ENCODE data around the gene GNA14. TPM values are rescaled to one million over a fixed set of nuclear protein-coding genes. Genes with fewer than 3 reads are reported as not detected.

Gene GNA14
- total RNA-seq, 2 experiments from 2014 or later: 0.11 to 0.54 TPM

DNA sequence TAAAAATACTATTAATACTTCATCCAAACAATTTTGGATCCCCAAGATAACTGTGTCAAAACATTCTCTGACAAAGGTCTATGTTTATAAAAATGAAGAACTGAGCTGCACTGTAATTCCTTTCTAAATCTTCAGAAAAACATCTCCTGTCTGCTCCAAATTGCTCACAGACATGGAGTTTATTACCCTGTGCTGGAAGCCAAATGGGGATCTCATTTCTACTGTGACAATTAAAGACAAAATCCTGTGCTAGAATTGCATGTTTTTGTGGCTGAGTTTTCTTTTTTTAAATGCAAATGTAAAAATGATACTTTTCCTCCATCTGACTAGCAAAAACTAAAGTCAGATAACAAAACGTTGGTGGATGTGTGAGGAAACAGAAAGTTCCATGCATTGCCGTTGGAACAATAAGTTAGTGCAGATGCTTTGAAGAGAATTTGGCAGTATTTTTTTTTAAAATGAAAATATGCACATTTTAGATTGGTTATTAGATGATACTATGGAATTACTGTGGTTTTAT is 93.5 kb downstream of the GNA14 start:
- POLR2A ChIA-PET: no interaction called here
- Mint-ChIP-seq H3K36me3 (ENCODE audit: low read depth) (no peaks in the 10 kb centered on the region), H3K27me3 (peaks cover 4% of the 10 kb centered on the region), H3K27ac (no peak overlapping the region), H3K9me3 (ENCODE audit: low read depth) (no peaks in the 10 kb centered on the region), H3K4me3 (no peak overlapping the region), H3K4me1 (no peaks in the 10 kb centered on the region)
- intact Hi-C loops (cut with DNase I, micrococcal nuclease): no loop called here
- ATAC-seq (no peak), DNase-seq (no peak)
- CTCF ChIA-PET: interaction anchor here (0.7 kb wide), 1 partner anchor 1643 kb away, joined by 3 read pairs; no protein-coding TSS in a partner anchor

DNA sequence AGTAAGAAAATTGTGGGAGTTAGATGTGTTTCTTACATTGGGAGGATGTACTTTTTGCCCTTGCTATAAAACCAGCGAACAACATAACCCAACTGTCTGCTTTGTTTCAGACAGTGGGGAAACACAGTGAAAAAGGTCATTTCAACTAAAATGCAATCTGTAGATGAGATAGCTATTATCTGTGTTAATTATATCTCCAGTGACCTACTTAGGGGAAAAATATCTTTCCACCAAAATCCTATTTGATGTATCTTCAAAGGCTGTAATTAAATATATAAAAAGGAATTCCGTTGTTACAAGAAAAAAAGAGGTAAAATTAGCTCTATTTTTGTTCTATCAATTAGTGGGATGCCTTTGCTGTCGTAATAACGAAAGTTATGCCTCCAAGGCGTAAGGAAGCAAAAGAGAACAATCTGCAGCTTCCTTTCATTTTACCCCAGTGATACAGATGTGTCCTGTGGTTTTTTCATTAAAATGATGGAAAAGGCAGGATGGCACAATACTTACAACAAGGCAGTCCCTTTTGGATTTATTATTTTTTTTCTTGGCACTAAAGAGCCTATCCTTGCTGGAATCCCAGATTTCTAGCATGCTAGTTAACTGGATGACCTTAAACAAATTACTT is 100.9 kb downstream of the GNA14 start:
- Mint-ChIP-seq H3K36me3 (ENCODE audit: low read depth) (no peaks in the 10 kb centered on the region), H3K9me3 (ENCODE audit: low read depth) (peaks cover 4% of the 10 kb centered on the region), H3K4me3 (no peak overlapping the region), H3K27me3 (peaks cover 8% of the 10 kb centered on the region), H3K27ac (no peak overlapping the region), H3K4me1 (no peaks in the 10 kb centered on the region)
- DNase-seq (no peak), ATAC-seq (no peak)
- ChIA-PET POLR2A (interaction anchor here (0.6 kb wide), 1 partner anchor 1176 kb away, joined by 9 read pairs; no protein-coding TSS in a partner anchor), CTCF (no interaction called here)
- intact Hi-C loops (cut with DNase I, micrococcal nuclease): no loop called here

DNA sequence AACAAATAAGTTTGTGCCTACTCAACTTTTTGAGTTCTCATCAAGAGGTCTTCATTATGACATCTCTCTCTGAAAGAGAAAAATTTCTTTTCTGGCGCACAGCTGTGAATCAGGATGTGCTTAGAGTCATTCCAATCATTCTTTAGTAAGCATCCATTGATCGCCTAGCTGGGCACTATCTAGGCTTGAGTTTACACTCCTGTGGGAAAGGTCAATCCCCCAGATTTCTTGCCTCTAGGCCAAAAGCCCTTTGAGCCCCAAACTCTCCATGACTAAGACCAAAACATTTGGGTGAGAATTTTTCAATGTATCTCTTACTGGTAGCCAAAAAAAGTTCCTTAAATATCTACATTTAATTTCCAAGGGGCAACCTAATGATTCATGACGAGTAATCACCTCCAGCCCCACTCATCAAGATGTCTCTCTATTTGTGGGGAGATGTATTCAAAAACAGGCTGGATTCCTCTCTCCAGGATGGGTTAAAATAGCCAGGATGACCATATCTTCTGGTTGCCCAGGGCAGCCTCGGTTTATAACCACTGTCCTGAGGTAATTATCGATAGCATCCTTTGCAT is 101.7 kb downstream of the GNA14 start:
- ATAC-seq: no peak
- intact Hi-C loops (cut with DNase I, micrococcal nuclease): no loop called here
- no peak overlapping the region for H3K4me3 Mint-ChIP-seq
- no peaks in the 10 kb centered on the region for H3K4me1 Mint-ChIP-seq
- no peak overlapping the region for H3K27ac Mint-ChIP-seq
- CTCF ChIA-PET: no interaction called here
- DNase-seq: no peak
- H3K27me3 Mint-ChIP-seq: peaks cover 8% of the 10 kb centered on the region
- POLR2A ChIA-PET: no interaction called here
- peaks cover 10% of the 10 kb centered on the region for H3K9me3 Mint-ChIP-seq (ENCODE audit: low read depth)
- H3K36me3 Mint-ChIP-seq (ENCODE audit: low read depth): no peaks in the 10 kb centered on the region

DNA sequence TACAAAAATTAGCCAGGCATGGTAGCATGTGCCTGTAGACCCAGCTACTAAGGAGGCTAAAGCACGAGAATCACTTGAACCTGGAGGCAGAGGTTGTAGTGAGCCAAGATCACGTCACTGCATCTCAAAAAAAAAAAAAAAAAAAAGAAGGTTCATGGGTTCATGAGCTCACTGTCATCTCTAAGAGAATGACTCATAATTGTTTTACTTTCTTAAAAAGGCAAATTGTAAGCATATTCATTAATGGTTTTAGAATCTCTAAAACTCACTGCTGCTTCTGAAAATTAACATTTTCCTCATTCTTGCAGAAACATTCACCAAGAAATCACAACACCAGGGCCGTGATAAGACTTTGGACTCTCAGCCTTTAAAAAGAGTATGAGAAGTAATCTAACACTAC is 103.6 kb downstream of the GNA14 start:
- no peak overlapping the region for H3K4me3 Mint-ChIP-seq
- H3K4me1 Mint-ChIP-seq: no peaks in the 10 kb centered on the region
- peaks cover 16% of the 10 kb centered on the region for H3K9me3 Mint-ChIP-seq (ENCODE audit: low read depth)
- DNase-seq: no peak
- no peak overlapping the region for H3K27ac Mint-ChIP-seq
- CTCF ChIA-PET: no interaction called here
- H3K27me3 Mint-ChIP-seq: peaks cover 11% of the 10 kb centered on the region
- H3K36me3 Mint-ChIP-seq (ENCODE audit: low read depth): no peaks in the 10 kb centered on the region
- POLR2A ChIA-PET: no interaction called here
- ATAC-seq: no peak
- intact Hi-C loops (cut with DNase I, micrococcal nuclease): no loop called here

DNA sequence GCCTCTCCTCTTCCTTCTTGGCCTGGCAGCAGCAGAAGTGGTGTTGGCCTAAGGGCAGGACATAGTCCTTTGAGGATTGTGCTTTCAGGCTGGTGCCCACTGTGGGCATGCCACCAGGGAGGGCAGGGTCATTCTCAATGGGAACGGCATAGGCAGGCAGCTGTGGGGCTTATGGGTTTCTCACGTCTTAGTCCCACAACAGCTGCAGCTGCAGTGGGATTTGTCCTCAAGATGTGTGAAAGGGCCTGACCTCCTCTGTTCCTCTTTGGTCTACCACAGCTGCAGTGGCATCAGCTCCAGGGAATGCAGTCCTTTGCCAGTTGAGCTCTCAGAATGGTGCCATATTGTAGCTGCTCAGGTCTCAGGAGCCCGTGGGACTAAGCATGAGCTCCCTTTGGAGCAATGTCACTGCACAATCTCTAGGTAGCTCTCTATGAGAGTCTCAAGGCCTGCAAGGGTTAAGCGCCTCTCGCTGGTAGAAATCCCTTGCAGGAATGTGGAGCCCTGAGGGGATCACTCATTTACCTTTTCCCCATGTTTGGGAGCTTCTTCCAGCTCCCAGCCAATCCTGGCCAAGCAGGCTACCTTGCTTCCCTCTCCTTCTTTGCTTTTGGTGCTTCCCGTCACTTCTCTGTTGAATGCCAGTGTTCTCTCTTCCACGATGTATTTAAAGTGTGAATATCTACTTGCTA is 104.8 kb downstream of the GNA14 start:
- Mint-ChIP-seq H3K4me1 (no peaks in the 10 kb centered on the region), H3K27ac (no peak overlapping the region), H3K27me3 (peaks cover 10% of the 10 kb centered on the region), H3K9me3 (ENCODE audit: low read depth) (peaks cover 16% of the 10 kb centered on the region), H3K4me3 (no peak overlapping the region), H3K36me3 (ENCODE audit: low read depth) (no peaks in the 10 kb centered on the region)
- ChIA-PET CTCF (interaction anchor here (0.8 to 1.0 kb wide), 2 partner anchors 85 to 492 kb away, joined by 3 to 9 read pairs; no protein-coding TSS in a partner anchor), POLR2A (no interaction called here)
- DNase-seq (no peak), ATAC-seq (no peak)
- intact Hi-C loops (cut with DNase I, micrococcal nuclease): no loop called here

DNA sequence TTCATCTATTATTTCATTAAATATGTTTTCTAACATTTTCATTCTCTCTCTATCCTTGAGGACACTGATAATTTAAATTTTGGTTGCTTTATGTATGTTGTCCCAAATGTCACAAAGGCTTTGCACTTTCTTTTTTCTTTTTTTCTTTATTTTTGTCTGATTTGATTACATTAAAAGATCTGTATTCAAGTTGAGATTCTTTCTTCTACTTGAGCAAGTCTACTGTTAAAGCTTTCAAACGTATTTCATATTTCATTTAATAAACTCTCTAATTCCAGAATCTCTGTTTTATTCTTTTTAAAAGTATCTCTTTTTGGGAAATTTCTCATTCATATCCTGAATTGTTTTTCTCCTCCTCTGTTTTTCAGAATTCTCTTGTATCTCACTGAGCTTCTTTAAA is 106.5 kb downstream of the GNA14 start:
- intact Hi-C loops (cut with DNase I, micrococcal nuclease): no loop called here
- Mint-ChIP-seq H3K27ac (no peak overlapping the region), H3K9me3 (ENCODE audit: low read depth) (peaks cover 16% of the 10 kb centered on the region), H3K4me1 (no peaks in the 10 kb centered on the region), H3K36me3 (ENCODE audit: low read depth) (no peaks in the 10 kb centered on the region), H3K27me3 (peaks cover 13% of the 10 kb centered on the region), H3K4me3 (no peak overlapping the region)
- ChIA-PET POLR2A (no interaction called here), CTCF (no interaction called here)
- no peak for DNase-seq
- ATAC-seq: no peak

DNA sequence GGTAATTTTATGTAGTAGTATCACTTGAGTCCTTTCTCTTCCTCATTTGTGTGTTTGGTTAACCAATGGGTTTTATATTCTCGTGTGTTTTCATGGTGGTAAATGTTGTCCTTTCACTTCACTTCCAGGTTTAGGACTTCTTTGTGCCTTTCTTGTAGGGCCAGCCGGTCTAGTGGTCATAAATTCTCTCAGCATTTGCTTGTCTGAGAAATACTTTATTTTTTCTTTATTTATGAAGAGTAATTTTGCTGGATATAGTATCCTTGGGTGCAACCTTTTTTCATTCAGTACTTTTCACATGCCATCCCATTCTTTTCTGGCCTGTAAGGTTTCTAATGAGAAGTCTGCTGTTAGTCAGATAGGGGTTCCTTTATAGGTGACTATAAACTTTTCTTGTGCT is 107.1 kb downstream of the GNA14 start:
- no peak for DNase-seq
- H3K27ac Mint-ChIP-seq: no peak overlapping the region
- no peak overlapping the region for H3K4me3 Mint-ChIP-seq
- no peaks in the 10 kb centered on the region for H3K36me3 Mint-ChIP-seq (ENCODE audit: low read depth)
- ATAC-seq: no peak
- H3K9me3 Mint-ChIP-seq (ENCODE audit: low read depth): peaks cover 16% of the 10 kb centered on the region
- ChIA-PET POLR2A (no interaction called here), CTCF (no interaction called here)
- H3K4me1 Mint-ChIP-seq: no peaks in the 10 kb centered on the region
- intact Hi-C loops (cut with DNase I, micrococcal nuclease): no loop called here
- H3K27me3 Mint-ChIP-seq: peaks cover 13% of the 10 kb centered on the region

DNA sequence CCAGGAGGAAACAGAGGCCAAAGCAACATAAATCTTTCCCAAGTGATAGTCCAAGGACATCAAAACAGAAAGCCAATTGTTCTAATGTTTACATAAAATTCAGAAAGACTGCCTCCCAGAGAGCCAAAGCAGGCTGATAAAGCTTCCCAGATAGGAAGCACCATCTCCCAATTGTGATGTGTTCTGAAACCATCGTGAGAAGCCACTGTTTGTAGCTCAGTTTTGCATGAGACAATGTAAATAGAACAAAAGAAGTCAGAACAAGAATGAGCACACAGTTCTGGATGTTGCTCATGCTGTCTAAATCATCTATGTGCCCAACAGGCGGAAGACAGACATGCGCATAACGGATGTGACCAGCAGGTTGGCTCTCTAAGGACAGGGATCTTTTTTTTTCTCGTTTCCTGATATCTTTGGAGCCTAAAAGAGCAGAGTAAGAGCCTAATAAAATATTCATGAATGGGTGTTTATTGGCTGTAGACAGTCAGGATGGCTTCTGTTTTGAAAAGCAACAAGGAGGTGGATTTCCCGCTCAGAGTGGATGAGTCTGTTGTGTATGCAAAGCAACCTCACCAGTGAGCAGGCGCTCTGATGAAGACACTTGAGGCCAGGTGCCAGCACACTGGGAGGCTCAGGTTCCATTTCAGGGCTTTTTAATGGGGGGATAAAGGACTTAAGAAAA is 113.6 kb downstream of the GNA14 start:
- peaks cover 7% of the 10 kb centered on the region for H3K27me3 Mint-ChIP-seq
- H3K9me3 Mint-ChIP-seq (ENCODE audit: low read depth): no peaks in the 10 kb centered on the region
- H3K27ac Mint-ChIP-seq: no peak overlapping the region
- no peaks in the 10 kb centered on the region for H3K36me3 Mint-ChIP-seq (ENCODE audit: low read depth)
- POLR2A ChIA-PET: no interaction called here
- intact Hi-C loops (cut with DNase I, micrococcal nuclease): no loop called here
- no peak for ATAC-seq
- H3K4me1 Mint-ChIP-seq: no peaks in the 10 kb centered on the region
- H3K4me3 Mint-ChIP-seq: no peak overlapping the region
- CTCF ChIA-PET: no interaction called here
- DNase-seq: no peak

DNA sequence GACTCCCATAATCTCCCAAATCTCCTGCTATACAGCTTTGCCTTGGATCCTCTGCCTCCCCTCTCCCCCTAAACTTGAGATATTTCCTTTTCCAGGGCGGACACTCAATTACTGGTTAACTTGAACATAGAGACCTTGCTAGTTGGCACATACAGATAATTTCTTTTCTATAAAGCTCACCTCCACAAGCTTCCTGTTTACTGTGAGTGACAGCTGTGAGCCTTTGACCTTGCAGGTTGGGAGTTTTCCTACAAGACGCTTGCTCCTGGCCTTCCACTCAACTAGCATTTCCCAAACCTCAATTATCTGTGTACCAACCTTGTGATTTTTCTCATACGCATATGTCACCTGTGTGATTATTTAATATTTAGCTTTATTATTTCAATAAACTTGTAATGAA is 114.5 kb downstream of the GNA14 start:
- CTCF ChIA-PET: interaction anchor here (0.5 to 0.6 kb wide), 2 partner anchors 8 to 97 kb away, joined by 3 to 4 read pairs; no protein-coding TSS in a partner anchor
- H3K9me3 Mint-ChIP-seq (ENCODE audit: low read depth): no peaks in the 10 kb centered on the region

DNA sequence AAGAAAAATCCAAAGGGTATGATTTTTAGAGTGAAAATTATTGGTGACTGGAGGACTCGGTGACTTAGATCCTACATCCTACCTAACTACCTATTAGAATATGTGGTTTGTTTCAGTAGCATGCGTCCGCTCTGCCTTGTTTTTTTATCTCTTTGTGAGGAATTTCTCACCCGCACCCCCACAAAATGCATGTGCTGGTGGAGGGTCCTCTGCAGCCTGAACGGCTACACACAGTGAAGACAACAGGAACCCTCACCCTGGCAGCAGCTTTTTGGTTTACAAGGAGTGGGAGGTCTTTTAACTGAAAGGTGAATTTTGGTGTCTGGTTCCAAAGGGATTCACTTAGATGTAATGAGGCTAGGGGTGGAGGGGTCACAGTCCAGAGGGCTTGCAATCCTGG is 115.5 kb downstream of the GNA14 start:
- peaks cover 3% of the 10 kb centered on the region for H3K27me3 Mint-ChIP-seq
- intact Hi-C loops (cut with DNase I, micrococcal nuclease): no loop called here
- ChIA-PET CTCF (interaction anchor here (0.6 kb wide), 1 partner anchor 382 kb away, joined by 3 read pairs; no protein-coding TSS in a partner anchor), POLR2A (no interaction called here)
- H3K27ac Mint-ChIP-seq: no peak overlapping the region
- ATAC-seq (no peak), DNase-seq (no peak)
- H3K4me1 Mint-ChIP-seq: no peaks in the 10 kb centered on the region
- no peak overlapping the region for H3K4me3 Mint-ChIP-seq
- no peaks in the 10 kb centered on the region for H3K9me3 Mint-ChIP-seq (ENCODE audit: low read depth)
- no peaks in the 10 kb centered on the region for H3K36me3 Mint-ChIP-seq (ENCODE audit: low read depth)

More for the DNA sequence above, 114.5 kb downstream of the GNA14 start:
- Mint-ChIP-seq H3K4me3 (no peak overlapping the region), H3K27ac (no peak overlapping the region), H3K36me3 (ENCODE audit: low read depth) (no peaks in the 10 kb centered on the region), H3K27me3 (peaks cover 3% of the 10 kb centered on the region), H3K4me1 (no peaks in the 10 kb centered on the region)
- POLR2A ChIA-PET: no interaction called here
- intact Hi-C loops (cut with DNase I, micrococcal nuclease): no loop called here
- DNase-seq (no peak), ATAC-seq (no peak)

DNA sequence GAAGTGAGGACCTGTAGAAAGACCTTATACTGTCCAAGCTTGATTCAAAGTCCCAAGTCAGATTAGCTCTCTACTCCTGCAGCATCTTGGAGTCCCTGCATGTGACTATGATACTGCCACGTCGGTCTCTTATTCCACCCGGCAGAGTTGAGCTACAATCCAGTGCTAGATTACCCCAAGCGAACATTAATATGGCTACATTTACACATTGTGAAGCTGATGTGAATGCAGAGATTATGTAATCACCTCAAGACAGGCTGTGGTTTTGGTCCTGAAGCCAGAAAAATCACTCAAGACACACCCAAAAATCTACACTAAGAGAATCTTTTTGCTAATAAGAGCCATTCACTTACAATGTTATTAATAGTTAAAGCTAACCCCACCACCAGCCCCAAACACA is 116.7 kb downstream of the GNA14 start:
- DNase-seq (no peak), ATAC-seq (no peak)
- intact Hi-C loops (cut with DNase I, micrococcal nuclease): no loop called here
- H3K36me3 Mint-ChIP-seq (ENCODE audit: low read depth): no peaks in the 10 kb centered on the region
- CTCF ChIA-PET: no interaction called here
- H3K27me3 Mint-ChIP-seq: no peaks in the 10 kb centered on the region
- no peaks in the 10 kb centered on the region for H3K4me1 Mint-ChIP-seq
- H3K4me3 Mint-ChIP-seq: no peak overlapping the region
- H3K9me3 Mint-ChIP-seq (ENCODE audit: low read depth): no peaks in the 10 kb centered on the region
- POLR2A ChIA-PET: no interaction called here
- H3K27ac Mint-ChIP-seq: no peak overlapping the region
